Spleen (tissue), 11 donors: ENCODE data around the gene CALCR. TPM values are rescaled to one million over a fixed set of nuclear protein-coding genes. Genes with fewer than 3 reads are reported as not detected.
A peak's percentile ranks its signal among the peaks of the same experiment; 100 is the strongest.

ENCODE experiments used
- DNase-seq: peaks from one replicate; pipeline ENCODE4 v3.0.0-alpha.2; 2020
- H3K27ac ChIP-seq, 8 donors: fragments of 200-600 bp; sonication (generic) in 7 of 8; 1 replicate in 4 of 8; 2 replicates in 4 of 8; pipeline versions ENCODE4 v1.5.0 to v1.8.0; 2016 to 2021; ENCODE audit warnings: inconsistent platforms in 4 of 8, mild to moderate bottlenecking in 4 of 8, moderate library complexity in 1 of 8
- H3K27me3 ChIP-seq, 7 donors: fragments of 200-600 bp; sonication (generic) in 6 of 7; replicated peaks in 1 of 7; 1 replicate in 4 of 7; 2 replicates in 3 of 7; pipeline versions ENCODE4 v1.5.0 to v1.8.0; 2016 to 2021; ENCODE audit warnings: inconsistent platforms in 3 of 7, mild to moderate bottlenecking in 1 of 7
- H3K36me3 ChIP-seq, 6 donors: fragments of 200-600 bp; sonication (generic) in 5 of 6; 1 replicate in 4 of 6; 2 replicates in 2 of 6; pipeline versions ENCODE4 v1.5.0 to v1.8.0; 2016 to 2021; ENCODE audit warnings: inconsistent platforms in 2 of 6
- H3K4me1 ChIP-seq, 6 donors: fragments of 200-600 bp; sonication (generic) in 5 of 6; 1 replicate in 3 of 6; 2 replicates in 3 of 6; pipeline versions ENCODE4 v1.5.0 to v1.8.0; 2016 to 2021; ENCODE audit warnings: inconsistent platforms in 3 of 6
- H3K4me3 ChIP-seq, 8 donors: fragments of 200-600 bp; sonication (generic) in 7 of 8; 1 replicate in 4 of 8; 2 replicates in 4 of 8; pipeline versions ENCODE4 v1.5.0 to v1.8.0; 2016 to 2021; ENCODE audit warnings: inconsistent platforms in 4 of 8, mild to moderate bottlenecking in 4 of 8, moderate library complexity in 2 of 8
- H3K9me3 ChIP-seq, 8 donors: fragments of 200-600 bp; sonication (generic) in 7 of 8; 1 replicate in 4 of 8; 2 replicates in 4 of 8; pipeline versions ENCODE4 v1.5.0 to v1.8.0; 2016 to 2021; ENCODE audit warnings: inconsistent platforms in 4 of 8
- CTCF ChIP-seq, 11 experiments: fragments of 200-600 bp in 7 of 11; fragments of 450-650 bp in 4 of 11; sonication (generic) in 4 of 11; IDR thresholded peaks in 8 of 11; conservative IDR thresholded peaks in 3 of 11; 1 replicate in 7 of 11; 2 replicates in 4 of 11; pipeline versions ENCODE4 v1.4.0 to v1.8.0; 2016 to 2021; ENCODE audit warnings: antibody characterized with exemption in 11 of 11, inconsistent platforms in 4 of 11, mild to moderate bottlenecking in 1 of 11
- POLR2A ChIP-seq, 3 donors: fragments of 450-650 bp; IDR thresholded peaks; one replicate each; pipeline ENCODE4 v1.5.1; 2017; ENCODE audit warnings: antibody characterized with exemption in 3 of 3, mild to moderate bottlenecking in 1 of 3
- POLR2AphosphoS5 ChIP-seq, 3 donors: sonication (generic); formaldehyde crosslinking; IDR thresholded peaks; one replicate each; pipeline ENCODE4 v1.5.1; 2017; ENCODE audit warnings: antibody characterized with exemption in 3 of 3
- WGBS, 5 donors: extraction: QIAGEN DNeasy Blood & Tissue Kit in 3 of 5; methylation state at CpG; one replicate each; pipeline versions ENCODE4 v1.1.5 to v1.1.7; 2013 to 2018; 5-methylcytosine and 5-hydroxymethylcytosine counted together
- intact Hi-C: fragments of 100-400 bp; cut with DNase I; formaldehyde crosslinking; loops from one replicate; pipeline ENCODE4 v1.15.0; 2023; ENCODE audit warnings: low total_unique reads
- polyA plus RNA-seq, 3 donors: library from polyadenylated mRNA; stranded (reverse); fragments of 200-250 nt; gene quantifications; one replicate each; pipeline ENCODE4 v1.2.1, GENCODE V29; 2013
- total RNA-seq, 7 donors: library from RNA; depleted of rRNA in 3 of 7; stranded (reverse); fragments of >200 nt in 3 of 7; fragmentation: NEBNext Ultra II Directional in 4 of 7; extraction: Animal tissue kit (Norgen Biotek cat#: 25700) in 4 of 7; gene quantifications; one replicate each; pipeline versions ENCODE4 v1.1.0 to v1.2.1, GENCODE V29; 2016 to 2021
- donor health status: healthy with polysubstance abuse.
- donor health status: DM: no; HTN: no; CAD: no; lungs with moderate emphysema.
- donor health status: DM: no; HTN: no; CAD: no.
- donor health status: Bipolar disorder and iron deficiency.
- donor health status: healthy.
- donor health status: DM: no; HTN: no; CAD: no.
- donor health status: DM: yes; HTN: yes; CAD: no.

The CALCR gene
- total and polyA plus RNA-seq, 10 donors: not detected

DNA sequence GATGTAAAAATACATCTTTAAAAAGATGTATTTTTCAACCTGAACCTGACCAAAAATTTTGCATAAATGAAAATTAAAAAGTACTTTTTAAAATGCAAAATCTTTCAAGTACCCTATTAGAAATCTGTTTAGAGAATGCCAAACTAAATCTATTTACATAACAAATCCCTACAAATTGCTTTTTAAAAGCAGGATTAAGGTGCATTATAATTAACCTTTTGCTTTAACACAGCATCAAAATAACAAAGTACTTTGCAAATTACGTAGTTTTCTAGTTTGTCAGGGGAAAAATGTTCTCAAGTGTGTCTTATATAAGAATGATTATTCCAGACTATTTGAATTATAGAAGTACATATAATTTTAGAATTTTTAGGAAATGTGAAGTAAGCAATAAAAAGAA is 181.5 kb downstream of the CALCR start:
- 86 to 94% (median 91%) methylated on average over 1 of the region's 1 CpG for WGBS, 5 donors
- intact Hi-C loops: no loop called here
- H3K9me3 ChIP-seq: no peaks in the 10 kb centered on the region

DNA sequence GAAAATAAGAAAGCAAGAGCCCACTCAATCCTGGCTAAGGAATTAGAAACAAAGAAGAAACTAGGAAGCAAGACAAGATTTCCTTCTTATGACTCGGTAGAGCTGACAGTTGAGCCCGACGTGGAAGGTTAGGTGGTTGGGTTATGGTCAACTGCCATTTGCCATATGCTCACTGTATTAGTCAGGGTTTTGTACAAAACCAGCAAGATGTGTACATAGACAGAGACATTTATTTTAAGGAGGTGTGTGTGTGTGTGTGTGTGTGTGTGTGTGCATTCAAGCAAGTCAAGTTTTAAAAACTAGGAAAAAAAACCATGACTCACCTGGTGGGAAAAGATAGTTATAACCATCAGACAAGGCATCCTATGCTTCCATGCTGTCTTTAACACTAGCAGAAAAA is 183.9 kb downstream of the CALCR start:
- WGBS, 5 donors: 78 to 96% (median 86%) methylated on average over 3 of the region's 3 CpGs
- Histone ChIP-seq H3K4me3 (no peak overlapping the region), H3K9me3 (no peaks in the 10 kb centered on the region), H3K27me3 (peaks cover 0 to 8% (median 0%) of the 10 kb centered on the region in 7 donors), H3K4me1 (no peaks in the 10 kb centered on the region), H3K36me3 (no peaks in the 10 kb centered on the region), H3K27ac (no peak overlapping the region)
- intact Hi-C loops: no loop called here
- TF ChIP-seq POLR2A (IDR thresholded peaks at IDR 0.05) (no peak), POLR2AphosphoS5 (IDR thresholded peaks at IDR 0.05) (no peak), CTCF (IDR thresholded peaks at IDR 0.05 in 8 of 11, conservative IDR thresholded peaks at IDR 0.05 in 3 of 11) (no peak)
- no peak for DNase-seq

More for the DNA sequence above, 181.5 kb downstream of the CALCR start:
- Histone ChIP-seq H3K27ac (no peak overlapping the region), H3K4me3 (no peak overlapping the region), H3K36me3 (no peaks in the 10 kb centered on the region), H3K4me1 (no peaks in the 10 kb centered on the region), H3K27me3 (no peaks in the 10 kb centered on the region)
- no peak for DNase-seq
- TF ChIP-seq POLR2A (IDR thresholded peaks at IDR 0.05) (no peak), POLR2AphosphoS5 (IDR thresholded peaks at IDR 0.05) (no peak), CTCF (IDR thresholded peaks at IDR 0.05 in 8 of 11, conservative IDR thresholded peaks at IDR 0.05 in 3 of 11) (no peak)

DNA sequence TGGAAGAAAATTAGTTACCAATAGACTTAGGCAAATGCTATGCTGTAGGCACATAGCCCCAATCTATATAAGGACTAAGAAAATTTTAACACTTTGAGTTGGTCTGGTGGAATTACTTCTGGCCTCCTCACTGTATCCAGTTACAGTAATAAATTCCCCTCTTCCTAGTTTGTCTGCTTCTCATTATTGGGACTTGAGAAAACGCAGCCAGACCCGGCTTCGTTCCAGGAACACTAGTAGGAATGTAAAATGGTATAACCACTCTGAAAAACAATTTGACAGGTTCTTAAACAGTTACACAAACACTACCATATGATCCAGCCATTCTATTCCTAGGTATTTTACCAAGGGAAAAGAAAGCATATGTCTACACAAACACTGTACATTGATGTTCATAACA is 192.2 kb downstream of the CALCR start:
- Histone ChIP-seq H3K4me3 (no peak overlapping the region), H3K9me3 (peaks cover 0 to 8% (median 0%) of the 10 kb centered on the region in 8 donors), H3K36me3 (no peaks in the 10 kb centered on the region), H3K27me3 (peaks cover 0 to 13% (median 0%) of the 10 kb centered on the region in 7 donors), H3K27ac (no peak overlapping the region), H3K4me1 (peaks cover 0 to 9% (median 0%) of the 10 kb centered on the region in 6 donors)
- DNase-seq: no peak
- intact Hi-C loops: no loop called here
- TF ChIP-seq CTCF (IDR thresholded peaks at IDR 0.05 in 8 of 11, conservative IDR thresholded peaks at IDR 0.05 in 3 of 11) (no peak), POLR2AphosphoS5 (IDR thresholded peaks at IDR 0.05) (no peak), POLR2A (IDR thresholded peaks at IDR 0.05) (no peak)
- WGBS, 5 donors: 95 to 98% (median 96%) methylated on average over 3 of the region's 3 CpGs

- Histone ChIP-seq H3K27me3 (peaks cover 0 to 3% (median 0%) of the 10 kb centered on the region in 7 donors), H3K4me1 (peaks cover 0 to 9% (median 0%) of the 10 kb centered on the region in 6 donors), H3K27ac (no peak overlapping the region), H3K4me3 (peak overlapping the region in 1 of 8 donors; percentile 21), H3K9me3 (peaks cover 0 to 8% (median 0%) of the 10 kb centered on the region in 8 donors), H3K36me3 (no peaks in the 10 kb centered on the region)
- TF ChIP-seq POLR2A (IDR thresholded peaks at IDR 0.05): no peak
- TF ChIP-seq POLR2AphosphoS5 (IDR thresholded peaks at IDR 0.05): no peak
- TF ChIP-seq CTCF (IDR thresholded peaks at IDR 0.05 in 8 of 11, conservative IDR thresholded peaks at IDR 0.05 in 3 of 11): no peak
- intact Hi-C loops: no loop called here
- no peak for DNase-seq
- WGBS, 5 donors: 60 to 75% (median 69%) methylated on average over 6 of the region's 6 CpGs
Measured at GRCh38 chr7:93378131-93378760, 196.3 kb downstream of the CALCR start.
